ENCODE results near the gene RTKN2. TPM values are rescaled to one million over a fixed set of nuclear protein-coding genes. Genes with fewer than 3 reads are reported as not detected.

The RTKN2 gene
- total and polyA plus RNA-seq, 11 donors, result 0.01 to 0.14 (median 0.10) TPM; not detected in 5

- Histone ChIP-seq H3K4me1 (peaks cover 0 to 9% (median 0%) of the 10 kb centered on the region in 12 donors), H3K9me3 (no peaks in the 10 kb centered on the region), H3K4me3 (no peak overlapping the region), H3K27ac (no peak overlapping the region), H3K36me3 (no peaks in the 10 kb centered on the region), H3K27me3 (no peaks in the 10 kb centered on the region)
- WGBS, 4 donors, result 80 to 84% (median 82%) methylated on average over 11 of the region's 11 CpGs
- no peak for TF ChIP-seq POLR2A (IDR thresholded peaks at IDR 0.05)
- TF ChIP-seq, protein P1, sequence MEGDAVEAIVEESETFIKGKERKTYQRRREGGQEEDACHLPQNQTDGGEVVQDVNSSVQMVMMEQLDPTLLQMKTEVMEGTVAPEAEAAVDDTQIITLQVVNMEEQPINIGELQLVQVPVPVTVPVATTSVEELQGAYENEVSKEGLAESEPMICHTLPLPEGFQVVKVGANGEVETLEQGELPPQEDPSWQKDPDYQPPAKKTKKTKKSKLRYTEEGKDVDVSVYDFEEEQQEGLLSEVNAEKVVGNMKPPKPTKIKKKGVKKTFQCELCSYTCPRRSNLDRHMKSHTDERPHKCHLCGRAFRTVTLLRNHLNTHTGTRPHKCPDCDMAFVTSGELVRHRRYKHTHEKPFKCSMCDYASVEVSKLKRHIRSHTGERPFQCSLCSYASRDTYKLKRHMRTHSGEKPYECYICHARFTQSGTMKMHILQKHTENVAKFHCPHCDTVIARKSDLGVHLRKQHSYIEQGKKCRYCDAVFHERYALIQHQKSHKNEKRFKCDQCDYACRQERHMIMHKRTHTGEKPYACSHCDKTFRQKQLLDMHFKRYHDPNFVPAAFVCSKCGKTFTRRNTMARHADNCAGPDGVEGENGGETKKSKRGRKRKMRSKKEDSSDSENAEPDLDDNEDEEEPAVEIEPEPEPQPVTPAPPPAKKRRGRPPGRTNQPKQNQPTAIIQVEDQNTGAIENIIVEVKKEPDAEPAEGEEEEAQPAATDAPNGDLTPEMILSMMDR (IDR thresholded peaks at IDR 0.05), result no peak
- intact Hi-C loops (cut with DNase I), result no loop called here
- ATAC-seq (no peak), DNase-seq (no peak)
These were observed 82.5 kb downstream of the RTKN2 start for GRCh38 chr10:62185919-62186692.

DNA sequence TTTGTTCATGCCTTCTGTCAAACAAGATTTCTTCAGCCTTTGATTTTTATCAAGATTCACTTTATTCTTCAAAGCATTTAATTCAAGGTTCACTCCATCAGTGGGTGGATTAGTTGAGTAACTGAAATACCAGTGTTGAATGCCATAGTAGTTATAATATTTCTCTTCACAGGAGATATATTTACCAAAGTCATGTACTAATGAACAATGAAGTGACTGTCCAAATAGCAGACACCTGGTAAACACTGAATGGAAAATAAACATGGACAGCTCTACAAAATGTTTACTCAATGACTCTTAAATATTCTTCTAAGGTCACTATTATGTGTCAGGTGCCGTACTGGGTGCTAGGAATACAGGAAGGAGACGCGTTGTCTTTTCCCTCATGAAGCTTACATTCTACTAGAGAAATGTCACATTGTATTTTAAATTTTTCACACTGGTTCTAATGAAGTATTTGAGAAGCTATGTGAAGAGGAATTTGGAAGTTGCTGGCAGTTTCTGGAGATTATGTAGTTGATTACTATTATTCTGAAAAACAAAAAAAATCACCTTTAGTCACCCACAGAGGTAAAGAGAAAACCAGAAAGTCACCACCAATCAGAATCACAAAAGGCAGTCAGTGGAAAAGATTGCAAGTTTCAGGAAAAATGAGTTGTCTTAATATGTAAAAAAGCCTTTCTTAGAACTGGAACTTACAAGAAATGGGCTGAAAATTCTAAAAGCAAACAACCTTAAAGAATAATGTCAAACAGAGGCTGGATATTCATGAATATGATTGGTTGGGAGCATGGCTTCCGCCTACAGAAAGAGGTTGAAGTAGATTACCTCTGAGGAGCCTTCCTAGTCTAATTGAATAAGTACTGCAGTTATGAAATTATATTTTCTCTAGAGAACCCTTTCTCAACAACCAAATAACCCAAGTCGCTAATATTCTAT is 84.5 kb downstream of the RTKN2 start:
- ATAC-seq (no peak), DNase-seq (no peak)
- H3K27me3 ChIP-seq, result no peaks in the 10 kb centered on the region
- H3K4me3 ChIP-seq, result no peak overlapping the region
- intact Hi-C loops (cut with DNase I), result no loop called here
- no peak for TF ChIP-seq POLR2A (IDR thresholded peaks at IDR 0.05)
- TF ChIP-seq, protein P1 (IDR thresholded peaks at IDR 0.05), result no peak
- H3K9me3 ChIP-seq, result peaks cover 0 to 3% (median 0%) of the 10 kb centered on the region in 12 donors
- WGBS, 4 donors, result 92 to 94% (median 93%) methylated on average over 5 of the region's 5 CpGs
- H3K36me3 ChIP-seq, result no peaks in the 10 kb centered on the region
- peak overlapping the region in 1 of 12 donors; percentile 22 for H3K27ac ChIP-seq
- H3K4me1 ChIP-seq, result peaks cover 0 to 9% (median 0%) of the 10 kb centered on the region in 12 donors

- intact Hi-C loops (cut with DNase I), result no loop called here
- Histone ChIP-seq H3K36me3 (no peaks in the 10 kb centered on the region), H3K9me3 (peaks cover 0 to 3% (median 0%) of the 10 kb centered on the region in 12 donors), H3K27me3 (no peaks in the 10 kb centered on the region), H3K27ac (peak overlapping the region in 1 of 12 donors; percentile 38), H3K4me1 (peaks cover 0 to 9% (median 0%) of the 10 kb centered on the region in 12 donors), H3K4me3 (no peak overlapping the region)
- 73 to 82% (median 80%) methylated on average over 3 of the region's 3 CpGs for WGBS, 4 donors
- ATAC-seq (no peak), DNase-seq (no peak)
- TF ChIP-seq POLR2A (IDR thresholded peaks at IDR 0.05), result no peak
- TF ChIP-seq, protein P1 (IDR thresholded peaks at IDR 0.05), result no peak
These were observed 85.2 kb downstream of the RTKN2 start for GRCh38 chr10:62183442-62183841.

DNA sequence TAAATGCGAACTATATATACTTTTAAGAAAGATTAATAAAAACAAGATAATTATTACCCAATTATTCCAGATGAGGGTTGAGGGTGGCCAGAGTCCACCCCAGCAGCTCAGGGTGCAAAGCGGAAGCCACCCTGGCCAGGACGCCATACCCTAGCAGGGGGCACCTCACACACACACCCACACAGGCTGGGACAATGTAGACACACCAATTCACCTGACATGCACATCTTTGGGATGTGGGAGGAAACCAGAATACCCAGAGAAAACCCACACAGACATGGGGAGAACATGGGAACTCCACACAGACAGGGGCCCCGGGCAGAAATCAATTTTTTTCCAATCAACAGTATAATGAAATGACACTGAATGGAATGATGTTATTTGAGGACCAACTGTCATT is 86.0 kb downstream of the RTKN2 start:
- WGBS, 4 donors, result 95 to 100% (median 98%) methylated on average over 4 of the region's 4 CpGs
- Histone ChIP-seq H3K4me1 (peaks cover 0 to 9% (median 0%) of the 10 kb centered on the region in 12 donors), H3K9me3 (peaks cover 0 to 9% (median 0%) of the 10 kb centered on the region in 12 donors), H3K27me3 (no peaks in the 10 kb centered on the region), H3K36me3 (no peaks in the 10 kb centered on the region), H3K27ac (peak overlapping the region in 1 of 12 donors; percentile 38), H3K4me3 (no peak overlapping the region)
- DNase-seq, result no peak
- no peak for ATAC-seq
- intact Hi-C loops (cut with DNase I), result no loop called here
- no peak for TF ChIP-seq POLR2A (IDR thresholded peaks at IDR 0.05)
- TF ChIP-seq, protein P1 (IDR thresholded peaks at IDR 0.05), result no peak
